H1 (cell line): ENCODE measurements around the gene AP3D1. TPM values are rescaled to one million over a fixed set of nuclear protein-coding genes. Genes with fewer than 3 reads are reported as not detected.

Source experiments
- CHD2 ChIP-seq: IDR thresholded peaks from 2 replicates; pipeline ENCODE4 v1.6.1; 2012; ENCODE audit warnings: low read length, improper control_type of control experiment
- EGR1 ChIP-seq: IDR thresholded peaks from 2 replicates; pipeline ENCODE4 v1.6.1; 2011; ENCODE audit warnings: low read depth, low read length, borderline replicate concordance
- POLR2A ChIP-seq, 2 experiments: IDR thresholded peaks; 1 replicate in 1 of 2; 2 replicates in 1 of 2; pipeline ENCODE4 v1.6.1; 2011; ENCODE audit warnings: low read depth in 2 of 2, low read length in 2 of 2, mild to moderate bottlenecking in 2 of 2; ENCODE audit errors: control extremely low read depth in 1 of 2
- TCF12 ChIP-seq: IDR thresholded peaks from 2 replicates; pipeline ENCODE4 v1.6.1; 2011; ENCODE audit warnings: low read depth, mild to moderate bottlenecking, low read length
- polyA plus RNA-seq, 7 experiments: library from polyadenylated mRNA; depleted of rRNA in 3 of 7; stranded (reverse) in 5 of 7; unstranded in 2 of 7; fragments of >200 nt in 5 of 7; fragments of 200-250 nt in 2 of 7; gene quantifications; 1 replicate in 5 of 7; 2 replicates in 1 of 7; 4 replicates in 1 of 7; pipeline versions ENCODE4 v1.2.1 to v1.2.3, GENCODE V29; 2011 to 2013; ENCODE audit warnings: missing spikeins in 2 of 7, mixed read lengths in 2 of 7
- total RNA-seq: library from RNA; stranded (reverse); fragmentation: NEBNext Ultra II Directional; extraction: Animal tissue kit (Norgen Biotek cat#: 25700); gene quantifications from 2 replicates; pipeline ENCODE4 v1.2.1, GENCODE V29; 2021
- TF ChIP-seq, protein P1 (sequence below): IDR thresholded peaks from 2 replicates; pipeline ENCODE4 v1.6.1; 2011; ENCODE audit warnings: low read length, improper control_type of control experiment

Gene AP3D1
- total and polyA plus RNA-seq, 2 of the 8 experiments (the other 6 are each of a cell fraction or from before 2014, with no cell fraction given): 161 to 174 TPM

DNA sequence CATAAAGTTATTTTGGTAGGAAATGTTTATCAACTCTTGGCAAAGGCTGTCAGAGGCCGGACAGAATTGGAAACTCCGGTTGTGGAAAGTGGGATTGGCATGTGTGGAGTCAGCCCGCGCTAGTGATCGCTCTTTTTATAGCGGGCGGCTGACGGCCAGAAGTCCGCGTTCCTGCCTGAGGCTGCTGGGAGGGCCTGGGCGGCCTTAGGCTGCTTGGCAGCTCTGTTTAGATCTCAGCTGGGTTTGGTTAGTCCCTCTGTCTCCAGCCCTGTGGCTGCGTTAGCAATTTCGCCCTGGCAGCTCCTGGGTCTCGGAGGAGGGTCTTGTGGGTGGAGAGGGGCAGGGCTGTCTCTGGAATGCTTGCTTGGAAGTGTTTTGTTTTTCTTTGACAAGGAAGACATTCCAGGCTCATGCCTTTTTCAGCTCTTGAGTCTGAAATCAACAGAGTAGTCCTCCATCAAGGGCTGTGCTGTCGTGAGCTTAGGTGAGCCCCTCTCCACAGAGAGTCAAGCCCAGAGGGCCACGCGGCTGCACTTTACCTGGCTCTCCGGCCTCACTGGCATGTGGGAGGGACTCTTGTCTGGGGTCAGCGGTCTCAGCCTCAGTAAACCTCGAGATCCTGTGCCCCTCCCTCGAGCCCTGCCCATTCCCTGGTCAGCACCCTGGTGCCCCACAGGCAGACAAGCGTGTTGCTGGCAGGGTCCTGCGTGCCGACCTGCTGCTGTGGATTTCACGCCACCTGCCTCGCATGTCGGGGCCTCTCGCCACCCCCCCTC lies 34.9 kb upstream of the AP3D1 start (continued):
- TF ChIP-seq CHD2 (no peak), POLR2A (IDR thresholded peaks at IDR 0.05; ENCODE audit: control extremely low read depth in 1 of 2, low read depth in 2 of 2, low read length in 2 of 2) (no peak), EGR1 (no peak), TCF12 (no peak)
- TF ChIP-seq, protein P1, sequence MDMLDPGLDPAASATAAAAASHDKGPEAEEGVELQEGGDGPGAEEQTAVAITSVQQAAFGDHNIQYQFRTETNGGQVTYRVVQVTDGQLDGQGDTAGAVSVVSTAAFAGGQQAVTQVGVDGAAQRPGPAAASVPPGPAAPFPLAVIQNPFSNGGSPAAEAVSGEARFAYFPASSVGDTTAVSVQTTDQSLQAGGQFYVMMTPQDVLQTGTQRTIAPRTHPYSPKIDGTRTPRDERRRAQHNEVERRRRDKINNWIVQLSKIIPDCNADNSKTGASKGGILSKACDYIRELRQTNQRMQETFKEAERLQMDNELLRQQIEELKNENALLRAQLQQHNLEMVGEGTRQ: no peak
